Measurements from ENCODE around the gene NAA38.

The NAA38 gene

GRCh38 chr17:7887038-7887481 lies 29.7 kb upstream of the NAA38 start:
- Histone ChIP-seq H3K9ac (ENCODE audit: low read length) (peak overlapping the region; percentile 91), H2BK5ac (ENCODE audit: low read depth, low read length, poor library complexity, severe bottlenecking) (peak overlapping the region; percentile 76), H4K91ac (ENCODE audit: low read length) (peak overlapping the region; percentile 32), H3K4me2 (ENCODE audit: low read length, poor library complexity, severe bottlenecking) (peak overlapping the region; percentile 94), H2AFZ (ENCODE audit: low read depth, low read length) (no peak overlapping the region), H3K27ac (ENCODE audit: low read length, poor library complexity, severe bottlenecking) (peak overlapping the region; percentile 95), H3K18ac (ENCODE audit: low read depth in 1 of 2, low read length in 2 of 2) (peak overlapping the region in 1 of 2 experiments; percentile 96), H3K4me3 (ENCODE audit: insufficient read depth in 1 of 2, low read depth in 1 of 2, low read length in 2 of 2) (peak overlapping the region in 1 of 2 experiments; percentile 94), H3K27me3 (ENCODE audit: control insufficient read depth in 1 of 2, insufficient read depth in 1 of 2, low read length in 2 of 2) (no peaks in the 10 kb centered on the region), H4K8ac (ENCODE audit: low read length) (peak overlapping the region; percentile 12), H2BK12ac (ENCODE audit: low read length in 2 of 2) (no peak overlapping the region), H3K4ac (ENCODE audit: low read depth in 1 of 2, low read length in 2 of 2) (peak overlapping the region; percentile 46 to 88), H3K36me3 (ENCODE audit: control insufficient read depth in 1 of 2, insufficient read depth in 2 of 2, low read depth in 1 of 2, low read length in 2 of 2) (peaks cover 20 to 22% of the 10 kb centered on the region in 2 experiments), H3K14ac (ENCODE audit: low read length in 2 of 2) (no peak overlapping the region), H3K23ac (ENCODE audit: low read length in 2 of 2) (no peak overlapping the region), H2BK120ac (ENCODE audit: low read depth, low read length) (peak overlapping the region; percentile 84), H2AK5ac (ENCODE audit: low read length, severe bottlenecking) (peak overlapping the region; percentile 98), H3K9me3 (ENCODE audit: control insufficient read depth, low read length) (no peaks in the 10 kb centered on the region), H3K79me1 (replicated peaks; ENCODE audit: low read length, poor library complexity, severe bottlenecking) (peaks cover 17% of the 10 kb centered on the region), H2BK15ac (ENCODE audit: low read depth, poor library complexity, severe bottlenecking) (no peak overlapping the region), H3K4me1 (ENCODE audit: control insufficient read depth, insufficient read depth, low read depth, low read length) (peaks cover 21% of the 10 kb centered on the region)
- no peak for DNase-seq
- 0% methylated on average over 4 of the region's 8 CpGs for WGBS

GRCh38 chr17:7886227-7887037 lies 29.1 kb upstream of the NAA38 start:
- peak; percentile 61 for DNase-seq
- Histone ChIP-seq H3K9ac (ENCODE audit: low read length) (peak overlapping the region; percentile 91), H3K4me3 (ENCODE audit: insufficient read depth in 1 of 2, low read depth in 1 of 2, low read length in 2 of 2) (peak overlapping the region; percentile 70 to 94), H3K27ac (ENCODE audit: low read length, poor library complexity, severe bottlenecking) (peak overlapping the region; percentile 95), H2AFZ (ENCODE audit: low read depth, low read length) (no peak overlapping the region), H3K4me2 (ENCODE audit: low read length, poor library complexity, severe bottlenecking) (peak overlapping the region; percentile 94), H3K4ac (ENCODE audit: low read depth in 1 of 2, low read length in 2 of 2) (peak overlapping the region; percentile 46 to 88), H3K23ac (ENCODE audit: low read length in 2 of 2) (no peak overlapping the region), H3K36me3 (ENCODE audit: control insufficient read depth in 1 of 2, insufficient read depth in 2 of 2, low read depth in 1 of 2, low read length in 2 of 2) (peaks cover 18 to 23% of the 10 kb centered on the region in 2 experiments), H2AK5ac (ENCODE audit: low read length, severe bottlenecking) (peak overlapping the region; percentile 98), H2BK12ac (ENCODE audit: low read length in 2 of 2) (peak overlapping the region; percentile 72 to 89), H4K91ac (ENCODE audit: low read length) (peak overlapping the region; percentile 32), H3K14ac (ENCODE audit: low read length in 2 of 2) (peak overlapping the region in 1 of 2 experiments; percentile 73), H3K18ac (ENCODE audit: low read depth in 1 of 2, low read length in 2 of 2) (peak overlapping the region; percentile 96), H3K27me3 (ENCODE audit: control insufficient read depth in 1 of 2, insufficient read depth in 1 of 2, low read length in 2 of 2) (no peaks in the 10 kb centered on the region), H3K79me1 (replicated peaks; ENCODE audit: low read length, poor library complexity, severe bottlenecking) (peaks cover 13% of the 10 kb centered on the region), H3K4me1 (ENCODE audit: control insufficient read depth, insufficient read depth, low read depth, low read length) (peaks cover 22% of the 10 kb centered on the region), H3K9me3 (ENCODE audit: control insufficient read depth, low read length) (no peaks in the 10 kb centered on the region), H4K8ac (ENCODE audit: low read length) (peak overlapping the region; percentile 12), H2BK120ac (ENCODE audit: low read depth, low read length) (peak overlapping the region; percentile 84), H2BK5ac (ENCODE audit: low read depth, low read length, poor library complexity, severe bottlenecking) (peak overlapping the region; percentile 53), H2BK15ac (ENCODE audit: low read depth, poor library complexity, severe bottlenecking) (peak overlapping the region; percentile 91)
- WGBS, result 1% methylated on average over 28 of the region's 30 CpGs

- H3K4me1 ChIP-seq (ENCODE audit: control insufficient read depth, insufficient read depth, low read depth, low read length), result peaks cover 22% of the 10 kb centered on the region
- peak overlapping the region; percentile 14 for H2AK5ac ChIP-seq (ENCODE audit: low read length, severe bottlenecking)
- H2BK120ac ChIP-seq (ENCODE audit: low read depth, low read length), result peak overlapping the region; percentile 94
- peak overlapping the region in 1 of 2 experiments; percentile 16 for H3K23ac ChIP-seq (ENCODE audit: low read length in 2 of 2)
- peak overlapping the region; percentile 93 for H2BK5ac ChIP-seq (ENCODE audit: low read depth, low read length, poor library complexity, severe bottlenecking)
- H3K4me3 ChIP-seq (ENCODE audit: insufficient read depth in 1 of 2, low read depth in 1 of 2, low read length in 2 of 2), result peak overlapping the region; percentile 70 to 94
- H3K9me3 ChIP-seq (ENCODE audit: control insufficient read depth, low read length), result no peaks in the 10 kb centered on the region
- H3K79me1 ChIP-seq (replicated peaks; ENCODE audit: low read length, poor library complexity, severe bottlenecking), result peaks cover 4% of the 10 kb centered on the region
- H4K8ac ChIP-seq (ENCODE audit: low read length), result peak overlapping the region; percentile 30
- peak overlapping the region; percentile 60 for H2BK15ac ChIP-seq (ENCODE audit: low read depth, poor library complexity, severe bottlenecking)
- H2BK12ac ChIP-seq (ENCODE audit: low read length in 2 of 2), result peak overlapping the region; percentile 51 to 89
- H3K4me2 ChIP-seq (ENCODE audit: low read length, poor library complexity, severe bottlenecking), result peak overlapping the region; percentile 94
- H3K9ac ChIP-seq (ENCODE audit: low read length), result peak overlapping the region; percentile 91
- H2AFZ ChIP-seq (ENCODE audit: low read depth, low read length), result peak overlapping the region; percentile 6
- peak overlapping the region; percentile 95 for H3K27ac ChIP-seq (ENCODE audit: low read length, poor library complexity, severe bottlenecking)
- H3K27me3 ChIP-seq (ENCODE audit: control insufficient read depth in 1 of 2, insufficient read depth in 1 of 2, low read length in 2 of 2), result no peaks in the 10 kb centered on the region
- under 1% methylated on average over 46 of the region's 64 CpGs for WGBS
- H3K18ac ChIP-seq (ENCODE audit: low read depth in 1 of 2, low read length in 2 of 2), result peak overlapping the region; percentile 74 to 96
- H3K14ac ChIP-seq (ENCODE audit: low read length in 2 of 2), result peak overlapping the region in 1 of 2 experiments; percentile 100
- peaks cover 10 to 23% of the 10 kb centered on the region in 2 experiments for H3K36me3 ChIP-seq (ENCODE audit: control insufficient read depth in 1 of 2, insufficient read depth in 2 of 2, low read depth in 1 of 2, low read length in 2 of 2)
- H4K91ac ChIP-seq (ENCODE audit: low read length), result peak overlapping the region; percentile 91
- peak; percentile 64 for DNase-seq
- peak overlapping the region; percentile 42 to 88 for H3K4ac ChIP-seq (ENCODE audit: low read depth in 1 of 2, low read length in 2 of 2)
Observed at GRCh38 chr17:7885367-7886226, 28.2 kb upstream of the NAA38 start.
